Adrenal gland (tissue), 5 donors: ENCODE results near the gene GRM4.

ENCODE experiments used
- POLR2A ChIP-seq, 2 donors: fragments of 450-650 bp; IDR thresholded peaks; one replicate each; pipeline ENCODE4 v1.6.1; 2017; ENCODE audit warnings: antibody characterized with exemption in 2 of 2, mild to moderate bottlenecking in 2 of 2, moderate library complexity in 1 of 2
- TF ChIP-seq, protein P1 (sequence below), 6 experiments: fragments of 450-650 bp in 4 of 6; fragments of 200-600 bp in 2 of 6; sonication (generic) in 1 of 6; IDR thresholded peaks; 1 replicate in 5 of 6; 2 replicates in 1 of 6; pipeline versions ENCODE4 v1.5.1 to v1.8.0; 2016 to 2021; ENCODE audit warnings: antibody characterized with exemption in 6 of 6, mild to moderate bottlenecking in 2 of 6, moderate library complexity in 1 of 6
- donor health status: DM: no; HTN: no; CAD: no.

DNA sequence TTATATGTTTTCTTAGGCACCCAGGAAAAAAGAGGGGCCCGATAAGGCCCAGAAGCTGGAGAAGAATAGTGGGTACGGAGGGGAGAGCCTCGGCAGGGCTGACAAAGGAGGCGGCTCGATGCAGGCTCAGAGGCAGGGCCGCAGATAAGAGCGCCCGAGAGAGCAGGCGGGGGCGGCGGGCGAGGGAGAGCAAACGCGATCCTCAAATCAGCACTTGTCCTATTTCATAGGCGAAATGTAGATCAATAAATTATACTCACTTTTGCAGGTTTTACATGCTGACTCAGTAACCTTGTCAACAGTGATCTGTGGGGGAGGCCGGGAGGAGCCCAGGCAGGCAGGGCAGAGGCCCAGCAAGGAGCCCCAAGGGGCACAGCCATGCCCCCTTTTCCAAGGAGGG is 42.6 kb downstream of the GRM4 start:
- TF ChIP-seq, protein P1, sequence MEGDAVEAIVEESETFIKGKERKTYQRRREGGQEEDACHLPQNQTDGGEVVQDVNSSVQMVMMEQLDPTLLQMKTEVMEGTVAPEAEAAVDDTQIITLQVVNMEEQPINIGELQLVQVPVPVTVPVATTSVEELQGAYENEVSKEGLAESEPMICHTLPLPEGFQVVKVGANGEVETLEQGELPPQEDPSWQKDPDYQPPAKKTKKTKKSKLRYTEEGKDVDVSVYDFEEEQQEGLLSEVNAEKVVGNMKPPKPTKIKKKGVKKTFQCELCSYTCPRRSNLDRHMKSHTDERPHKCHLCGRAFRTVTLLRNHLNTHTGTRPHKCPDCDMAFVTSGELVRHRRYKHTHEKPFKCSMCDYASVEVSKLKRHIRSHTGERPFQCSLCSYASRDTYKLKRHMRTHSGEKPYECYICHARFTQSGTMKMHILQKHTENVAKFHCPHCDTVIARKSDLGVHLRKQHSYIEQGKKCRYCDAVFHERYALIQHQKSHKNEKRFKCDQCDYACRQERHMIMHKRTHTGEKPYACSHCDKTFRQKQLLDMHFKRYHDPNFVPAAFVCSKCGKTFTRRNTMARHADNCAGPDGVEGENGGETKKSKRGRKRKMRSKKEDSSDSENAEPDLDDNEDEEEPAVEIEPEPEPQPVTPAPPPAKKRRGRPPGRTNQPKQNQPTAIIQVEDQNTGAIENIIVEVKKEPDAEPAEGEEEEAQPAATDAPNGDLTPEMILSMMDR (IDR thresholded peaks at IDR 0.05) = no peak
- TF ChIP-seq POLR2A (IDR thresholded peaks at IDR 0.05) = no peak
